D341Med (cell line): ENCODE data around the gene ABI3.
A peak's percentile ranks its signal among the peaks of the same experiment; 100 is the strongest.

Source experiments
- DNase-seq: peaks from one replicate; pipeline ENCODE4 v3.0.0; 2012; ENCODE audit warnings: low spot score

Gene ABI3

DNA sequence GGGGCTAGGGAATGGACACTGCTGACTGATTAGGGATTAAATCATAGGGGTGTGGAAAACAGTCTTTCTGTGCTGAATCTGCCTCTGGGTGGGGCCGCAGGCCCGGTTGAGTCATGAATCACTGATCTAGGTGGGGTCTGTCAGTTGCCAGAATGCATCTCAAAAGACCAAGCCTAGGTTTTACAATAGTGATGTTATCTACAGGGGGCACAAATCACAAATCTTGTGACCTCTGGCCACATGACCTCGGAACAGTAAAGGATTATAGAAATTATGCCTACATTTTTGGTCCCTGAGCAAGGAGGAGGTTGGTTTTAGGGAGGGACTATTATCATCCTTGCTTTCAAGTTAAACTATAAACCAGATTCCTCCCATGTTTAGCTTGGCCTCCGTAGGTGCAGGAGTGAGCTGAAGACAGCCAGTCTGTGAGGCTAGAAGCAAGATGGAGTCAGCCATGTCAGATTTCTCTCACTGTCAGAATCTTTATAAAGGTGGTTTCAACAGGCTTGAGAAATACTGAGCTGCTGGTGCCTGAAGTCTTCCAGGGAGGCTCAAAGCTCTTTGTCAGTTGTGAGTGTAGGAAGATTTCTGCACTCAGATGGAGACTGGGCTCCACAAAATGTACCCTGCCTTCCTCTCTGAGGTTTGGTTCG, 13.0 kb upstream of the ABI3 start:
- DNase-seq, result no peak

DNA sequence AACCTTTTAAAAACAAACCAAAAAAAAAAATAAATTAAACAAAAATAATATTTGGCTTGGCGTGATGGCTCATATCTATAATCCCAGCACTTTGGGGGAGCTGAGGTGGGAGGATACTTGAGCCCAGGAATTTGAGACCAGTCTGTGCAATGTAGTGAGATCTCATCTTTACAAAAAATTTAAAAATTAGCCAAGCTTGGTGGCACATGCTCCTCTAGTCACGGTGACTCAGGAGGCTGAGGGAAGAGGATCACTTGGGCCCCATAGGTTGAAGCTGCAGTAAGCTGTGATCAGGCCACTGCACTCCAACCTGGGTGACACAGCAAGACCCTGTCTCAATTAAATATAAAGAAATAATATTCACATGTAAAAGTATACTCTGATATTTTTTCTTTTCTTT, 12.3 kb upstream of the ABI3 start:
- no peak for DNase-seq

- peak; percentile 81 for DNase-seq
Measured at GRCh38 chr17:49200423-49201083, 10.0 kb upstream of the ABI3 start.

- DNase-seq, result peak; percentile 32
Measured at GRCh38 chr17:49201481-49201927, 9.0 kb upstream of the ABI3 start.

DNA sequence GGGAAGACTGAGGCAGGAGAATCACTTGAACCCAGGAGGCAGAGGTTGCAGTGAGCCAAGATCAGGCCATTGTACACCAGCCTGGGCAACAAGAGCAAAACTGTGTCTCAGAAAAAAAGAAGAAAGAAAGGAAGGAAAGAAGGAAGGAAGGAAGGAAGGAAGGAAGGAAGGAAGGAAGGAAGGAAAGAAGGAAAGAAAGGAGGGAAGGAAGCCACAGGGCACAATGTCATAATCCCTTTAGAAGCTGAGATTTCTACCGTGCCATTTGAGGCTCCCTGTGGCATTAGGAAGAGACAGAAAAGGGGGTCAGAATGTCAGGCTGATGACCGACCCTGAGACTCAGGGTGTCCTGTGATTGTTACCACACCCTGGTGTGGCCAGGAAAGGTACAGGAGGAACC, 6.7 kb upstream of the ABI3 start:
- no peak for DNase-seq

DNA sequence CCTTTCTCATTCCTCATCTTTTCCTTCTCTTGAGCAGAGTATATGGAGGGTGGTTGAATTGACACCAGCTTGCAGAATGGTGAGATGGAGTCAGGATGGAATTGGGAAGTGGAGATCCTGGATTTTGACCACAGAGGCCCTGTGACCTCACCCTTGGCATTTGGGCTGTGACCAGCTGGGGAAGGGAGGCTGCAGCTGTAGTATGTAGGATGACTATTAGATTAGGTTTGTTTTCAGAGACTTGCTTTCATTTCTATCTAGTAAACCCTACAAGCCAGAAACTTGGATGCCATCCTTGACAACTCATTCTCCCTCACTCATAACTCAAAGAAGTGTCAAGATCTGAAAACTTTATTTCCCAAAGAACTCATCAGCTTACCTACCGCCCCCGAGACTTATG, 6.0 kb upstream of the ABI3 start:
- peak; percentile 19 for DNase-seq

- peak; percentile 66 for DNase-seq
Measured at GRCh38 chr17:49209061-49209571, 1.4 kb upstream of the ABI3 start.

DNA sequence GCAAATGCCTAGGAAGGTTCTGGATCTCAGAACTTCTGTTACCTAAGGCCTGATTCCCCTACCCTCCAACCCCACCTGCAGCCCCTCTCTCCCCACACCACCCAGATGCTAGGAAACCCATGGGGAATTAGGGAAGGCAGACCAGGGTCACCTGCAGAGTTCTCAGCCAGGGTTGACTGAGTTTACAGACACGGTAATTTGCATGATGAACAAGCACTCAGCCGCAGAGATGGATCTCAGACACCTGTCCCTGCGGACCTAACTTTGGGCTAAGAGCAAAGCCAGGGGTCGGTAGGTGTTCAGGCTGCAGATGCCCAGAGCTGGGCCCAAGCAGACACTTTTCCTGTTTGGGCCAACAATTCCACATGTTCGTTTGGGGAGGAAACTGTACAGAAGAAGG, 2.9 kb downstream of the ABI3 start:
- DNase-seq, result no peak

DNA sequence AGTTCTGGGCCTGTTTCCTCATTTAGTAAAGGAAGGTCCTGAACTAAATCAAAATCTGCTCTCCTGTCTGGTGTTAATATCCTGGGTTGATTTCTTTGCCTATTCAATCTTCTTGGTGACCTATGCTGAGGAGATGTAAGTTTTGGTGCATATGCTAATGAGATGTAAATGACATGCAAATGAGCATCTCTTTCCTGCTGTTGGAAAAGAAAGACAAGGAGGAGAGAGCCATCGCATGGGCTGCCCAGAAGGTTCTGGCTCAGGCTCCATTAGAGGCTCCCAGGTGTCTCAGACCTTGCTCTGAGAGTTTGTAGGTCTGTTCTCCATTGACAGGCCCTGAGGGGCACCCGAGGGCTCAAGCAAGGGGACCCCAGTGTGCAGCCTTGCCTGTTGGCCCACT, 3.3 kb downstream of the ABI3 start:
- no peak for DNase-seq

GRCh38 chr17:49214676-49215360, 4.3 kb downstream of the ABI3 start:
- no peak for DNase-seq

- no peak for DNase-seq
Measured at GRCh38 chr17:49216482-49216881, 6.0 kb downstream of the ABI3 start.

GRCh38 chr17:49216953-49217650, 6.6 kb downstream of the ABI3 start:
- no peak for DNase-seq

- DNase-seq, result no peak
Measured at GRCh38 chr17:49217651-49218413, 7.3 kb downstream of the ABI3 start.

DNA sequence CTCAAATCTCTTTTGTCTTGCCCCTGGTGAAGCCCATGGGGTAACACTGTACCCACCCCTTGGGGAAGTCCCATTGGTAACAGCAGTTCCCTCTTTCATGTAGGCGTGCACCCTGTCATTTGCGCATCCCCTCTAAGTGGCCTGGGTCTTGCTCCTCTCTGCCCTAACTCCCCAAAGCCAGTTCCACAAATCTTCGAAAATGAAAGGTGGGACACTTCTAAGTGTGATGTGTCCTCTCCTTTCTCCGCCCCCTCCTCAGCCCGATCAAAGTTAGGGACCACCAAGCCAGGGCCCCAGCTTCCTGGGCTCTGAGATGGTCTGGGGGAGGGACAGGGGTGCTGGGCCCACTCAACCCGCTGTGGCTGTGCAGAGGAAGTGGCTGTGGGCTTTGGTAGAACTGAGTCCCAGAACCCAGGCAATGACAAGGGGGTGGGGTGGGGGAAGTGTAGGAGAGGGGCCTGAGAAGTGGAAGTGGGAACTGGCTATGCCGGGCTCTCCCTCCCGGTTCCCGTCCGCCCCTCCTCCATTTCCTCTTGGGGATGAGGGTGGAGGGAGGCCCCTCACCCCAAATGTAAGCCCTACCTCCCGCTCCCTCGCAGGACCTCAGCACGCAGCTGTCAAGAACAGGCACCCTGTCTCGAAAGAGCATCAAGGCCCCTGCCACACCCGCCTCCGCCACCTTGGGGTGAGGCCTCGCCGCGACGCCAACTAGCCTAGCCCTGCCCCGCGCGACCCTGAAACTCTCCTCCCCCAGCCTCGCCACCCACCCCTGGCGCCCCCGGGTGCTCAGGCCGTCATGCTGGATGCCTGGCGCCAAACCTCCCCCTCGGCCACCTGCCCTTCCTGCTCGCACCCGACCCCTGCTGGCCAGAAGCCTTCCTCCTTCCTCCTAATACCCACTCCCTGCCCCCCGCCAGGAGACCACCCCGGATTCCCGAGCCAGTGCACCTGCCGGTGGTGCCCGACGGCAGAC, 8.7 kb downstream of the ABI3 start:
- DNase-seq, result peak; percentile 75

GRCh38 chr17:49219987-49220386, 9.5 kb downstream of the ABI3 start:
- DNase-seq, result no peak

DNA sequence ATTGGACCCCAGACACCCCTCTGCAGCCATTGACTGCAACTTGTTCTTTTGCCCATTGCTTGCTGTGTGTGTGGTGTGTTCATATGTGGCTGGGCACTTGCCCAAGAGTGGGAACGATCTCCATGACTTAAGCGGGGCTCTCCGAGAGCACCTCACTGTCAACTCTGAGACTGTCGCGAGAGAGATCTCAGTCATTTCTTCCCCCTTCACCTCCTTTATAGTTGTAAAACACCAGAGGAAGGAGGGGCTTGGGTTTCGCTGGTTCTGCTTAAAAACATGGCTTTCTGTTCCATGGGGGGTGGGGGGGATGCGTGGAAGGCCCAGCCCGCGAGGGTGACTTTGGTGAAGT, 12.6 kb downstream of the ABI3 start:
- DNase-seq, result no peak

GRCh38 chr17:49223517-49224197, 13.2 kb downstream of the ABI3 start:
- peak; percentile 87 for DNase-seq

DNA sequence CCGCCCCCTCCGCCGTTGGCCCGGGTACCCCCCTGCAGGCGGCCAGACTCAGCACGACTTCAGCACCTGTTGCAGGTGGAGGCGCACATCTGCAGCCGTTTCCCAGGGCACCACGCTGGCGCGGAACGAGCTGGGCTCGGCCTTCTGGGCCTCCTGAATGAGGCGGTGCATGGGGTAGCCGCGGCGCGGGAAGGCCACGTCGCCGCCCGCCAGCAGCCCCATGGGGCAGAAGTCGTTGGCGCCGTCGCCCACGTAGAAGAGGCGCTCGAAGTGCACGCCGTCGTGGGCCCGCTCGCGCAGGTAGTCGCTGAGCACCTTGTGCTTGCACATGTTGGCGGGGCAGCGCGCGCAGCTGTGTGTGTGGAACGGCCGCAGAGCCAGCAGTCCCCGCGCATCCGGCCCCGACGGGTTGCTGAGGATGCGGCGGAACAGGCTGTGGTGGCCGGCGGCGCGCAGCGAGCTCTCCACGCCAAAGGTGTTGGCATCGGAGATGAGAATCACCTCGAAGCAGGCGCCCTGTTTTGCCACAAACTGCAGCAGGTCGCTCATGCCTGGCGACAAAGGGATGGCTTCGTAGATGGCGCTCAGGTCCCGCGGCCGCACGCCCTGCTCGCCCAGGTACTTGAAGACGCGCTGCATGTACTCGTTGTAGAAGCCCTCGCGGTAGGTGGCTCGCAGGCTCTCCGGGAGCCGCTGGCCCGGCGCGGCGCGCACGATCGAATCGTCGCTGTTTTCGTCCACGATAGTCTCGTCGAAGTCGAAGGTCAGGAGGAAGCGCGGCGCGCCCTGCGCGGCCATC, 13.9 kb downstream of the ABI3 start:
- DNase-seq, result peak; percentile 69

- no peak for DNase-seq
Measured at GRCh38 chr17:49224997-49225337, 14.5 kb downstream of the ABI3 start.
